ENCODE results near the gene HIRA.

The HIRA gene

DNA sequence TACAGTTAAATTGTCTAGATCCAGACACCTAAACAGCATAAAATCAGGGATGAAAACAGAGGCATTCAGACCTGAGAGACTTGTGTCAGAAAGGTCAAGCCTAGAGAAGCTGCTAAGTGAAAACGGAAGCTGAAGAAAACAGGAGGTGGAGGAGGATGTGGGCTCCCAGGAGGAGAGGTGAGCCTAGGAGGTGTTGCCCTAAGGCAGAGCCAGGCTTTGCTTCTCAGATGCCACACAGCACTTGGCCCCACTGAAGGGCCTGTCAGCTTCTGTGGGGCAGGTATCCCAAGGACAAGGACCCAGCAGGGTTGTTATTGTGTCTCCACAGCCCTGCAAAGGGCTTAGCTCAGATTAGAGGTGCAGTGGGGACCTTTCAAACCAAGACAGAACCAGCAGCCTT, 33.0 kb upstream of the HIRA start:
- TF ChIP-seq, protein P1, sequence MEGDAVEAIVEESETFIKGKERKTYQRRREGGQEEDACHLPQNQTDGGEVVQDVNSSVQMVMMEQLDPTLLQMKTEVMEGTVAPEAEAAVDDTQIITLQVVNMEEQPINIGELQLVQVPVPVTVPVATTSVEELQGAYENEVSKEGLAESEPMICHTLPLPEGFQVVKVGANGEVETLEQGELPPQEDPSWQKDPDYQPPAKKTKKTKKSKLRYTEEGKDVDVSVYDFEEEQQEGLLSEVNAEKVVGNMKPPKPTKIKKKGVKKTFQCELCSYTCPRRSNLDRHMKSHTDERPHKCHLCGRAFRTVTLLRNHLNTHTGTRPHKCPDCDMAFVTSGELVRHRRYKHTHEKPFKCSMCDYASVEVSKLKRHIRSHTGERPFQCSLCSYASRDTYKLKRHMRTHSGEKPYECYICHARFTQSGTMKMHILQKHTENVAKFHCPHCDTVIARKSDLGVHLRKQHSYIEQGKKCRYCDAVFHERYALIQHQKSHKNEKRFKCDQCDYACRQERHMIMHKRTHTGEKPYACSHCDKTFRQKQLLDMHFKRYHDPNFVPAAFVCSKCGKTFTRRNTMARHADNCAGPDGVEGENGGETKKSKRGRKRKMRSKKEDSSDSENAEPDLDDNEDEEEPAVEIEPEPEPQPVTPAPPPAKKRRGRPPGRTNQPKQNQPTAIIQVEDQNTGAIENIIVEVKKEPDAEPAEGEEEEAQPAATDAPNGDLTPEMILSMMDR (IDR thresholded peaks at IDR 0.05; ENCODE audit: extremely low read depth, insufficient read depth, missing control alignments), result no peak
- in situ Hi-C loops (cut with MboI; ENCODE audit: low pct_unique_long_range_greater_than_20kb, low sequenced_read_pairs, unreplicated experiment), result no loop called here
- no peak for DNase-seq (ENCODE audit: low spot score)

DNA sequence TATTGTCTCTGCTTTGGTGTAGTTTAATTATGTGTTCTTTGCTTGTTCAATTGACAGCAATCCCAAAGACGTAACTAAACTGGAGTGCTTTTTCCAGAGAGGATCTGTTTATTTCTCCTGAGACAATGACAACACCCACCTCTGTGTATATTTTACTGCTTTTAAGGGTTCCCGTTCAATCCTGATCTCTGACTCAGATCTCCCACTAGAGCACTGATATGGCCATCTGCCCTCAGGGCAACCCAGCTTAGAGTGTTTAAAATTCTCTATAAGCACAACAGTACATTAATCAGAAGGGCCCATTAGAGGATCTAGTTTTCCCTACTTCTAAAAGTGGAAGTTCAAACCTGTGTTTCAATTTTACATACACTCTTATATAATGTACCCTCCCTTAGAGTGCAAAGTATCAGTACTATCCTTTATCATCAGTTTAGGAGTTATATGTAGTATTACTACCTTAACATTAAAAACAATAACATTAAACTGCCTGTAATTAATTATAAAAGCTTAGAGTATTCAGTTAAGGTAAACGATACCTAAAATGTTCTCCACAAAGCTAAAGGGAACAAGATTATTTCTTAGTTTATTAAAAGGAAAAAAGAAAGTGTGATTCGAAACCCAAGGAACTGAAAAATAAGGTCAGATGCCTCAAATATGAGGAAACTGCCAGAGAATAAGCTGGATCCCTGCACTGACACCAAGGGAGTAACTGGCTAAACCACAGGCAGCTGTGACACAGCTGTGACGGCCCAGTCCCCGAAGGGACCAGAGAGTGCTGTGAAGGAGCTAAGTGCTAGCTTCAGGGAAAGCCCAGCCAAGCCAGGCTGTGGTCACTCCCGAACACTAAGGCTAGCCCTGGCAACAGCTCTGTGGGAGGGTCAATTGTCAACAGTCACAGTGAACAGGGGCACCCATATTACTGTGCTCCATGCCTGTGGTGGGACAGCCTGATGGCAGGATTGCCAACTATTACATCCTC, 32.2 kb upstream of the HIRA start:
- TF ChIP-seq, protein P1 (IDR thresholded peaks at IDR 0.05; ENCODE audit: extremely low read depth, insufficient read depth, missing control alignments), result no peak
- in situ Hi-C loops (cut with MboI; ENCODE audit: low pct_unique_long_range_greater_than_20kb, low sequenced_read_pairs, unreplicated experiment), result no loop called here
- DNase-seq (ENCODE audit: low spot score), result no peak

DNA sequence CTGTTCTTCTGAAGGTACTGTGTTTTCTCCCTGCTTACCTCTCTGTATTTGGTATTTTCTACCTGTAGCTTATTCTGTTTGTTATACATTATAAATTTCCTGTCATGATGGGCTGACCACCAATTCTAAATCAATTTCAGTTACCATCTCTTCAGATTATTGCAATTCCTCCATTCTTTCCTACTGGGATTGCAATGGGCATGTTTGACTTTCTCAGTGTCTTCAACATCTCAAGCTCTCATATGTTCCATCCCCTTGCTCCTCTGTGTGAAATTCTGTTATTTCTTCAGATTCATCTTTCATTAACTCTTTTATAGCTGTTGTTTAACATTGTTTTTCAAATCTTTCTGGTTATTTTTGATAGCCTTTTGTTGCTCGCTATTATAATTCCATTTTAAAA, 31.5 kb upstream of the HIRA start:
- in situ Hi-C loops (cut with MboI; ENCODE audit: low pct_unique_long_range_greater_than_20kb, low sequenced_read_pairs, unreplicated experiment), result no loop called here
- DNase-seq (ENCODE audit: low spot score), result no peak
- TF ChIP-seq, protein P1 (IDR thresholded peaks at IDR 0.05; ENCODE audit: extremely low read depth, insufficient read depth, missing control alignments), result no peak

DNA sequence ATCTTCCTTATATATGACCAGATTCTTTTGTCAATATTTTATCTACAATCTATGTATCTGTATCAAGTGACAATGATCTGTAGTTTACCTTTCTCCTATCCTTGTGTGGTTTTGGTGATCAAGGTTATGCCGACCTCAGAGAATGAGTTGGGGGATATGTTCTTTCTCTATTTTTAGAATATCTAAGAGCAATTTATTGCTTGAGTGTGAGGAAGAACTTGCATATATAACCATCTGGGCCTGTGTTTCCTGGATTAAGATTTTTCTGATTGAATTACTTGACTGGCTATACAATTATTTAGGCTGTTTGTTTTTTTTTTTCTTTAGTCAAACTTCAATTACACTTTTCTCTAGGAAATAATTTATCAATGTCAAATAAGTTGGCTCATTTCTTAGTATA, 30.0 kb upstream of the HIRA start:
- TF ChIP-seq, protein P1 (IDR thresholded peaks at IDR 0.05; ENCODE audit: extremely low read depth, insufficient read depth, missing control alignments), result no peak
- DNase-seq (ENCODE audit: low spot score), result no peak

DNA sequence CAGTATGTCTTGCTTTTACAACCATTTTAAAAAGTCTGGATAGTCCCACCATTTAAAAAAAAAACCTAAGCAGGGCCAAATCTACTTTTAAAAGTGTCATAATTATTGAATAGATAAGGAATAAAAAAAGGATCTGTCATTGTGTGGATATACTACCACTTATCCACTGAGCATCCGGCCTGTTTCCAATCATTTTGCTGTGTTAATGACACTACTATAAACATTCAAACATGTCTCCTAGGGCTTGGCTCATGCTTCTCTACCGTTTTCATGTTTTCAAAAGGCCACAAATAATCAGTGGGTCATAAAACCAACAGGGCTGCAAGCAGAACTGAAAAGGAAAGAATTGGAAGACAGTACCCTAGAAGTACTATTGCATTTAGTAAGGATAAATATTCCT, 28.5 kb upstream of the HIRA start:
- in situ Hi-C loops (cut with MboI; ENCODE audit: low pct_unique_long_range_greater_than_20kb, low sequenced_read_pairs, unreplicated experiment), result no loop called here
- TF ChIP-seq, protein P1 (IDR thresholded peaks at IDR 0.05; ENCODE audit: extremely low read depth, insufficient read depth, missing control alignments), result no peak
- DNase-seq (ENCODE audit: low spot score), result no peak

More for the DNA sequence above, 30.0 kb upstream of the HIRA start:
- in situ Hi-C loops (cut with MboI; ENCODE audit: low pct_unique_long_range_greater_than_20kb, low sequenced_read_pairs, unreplicated experiment), result no loop called here

DNA sequence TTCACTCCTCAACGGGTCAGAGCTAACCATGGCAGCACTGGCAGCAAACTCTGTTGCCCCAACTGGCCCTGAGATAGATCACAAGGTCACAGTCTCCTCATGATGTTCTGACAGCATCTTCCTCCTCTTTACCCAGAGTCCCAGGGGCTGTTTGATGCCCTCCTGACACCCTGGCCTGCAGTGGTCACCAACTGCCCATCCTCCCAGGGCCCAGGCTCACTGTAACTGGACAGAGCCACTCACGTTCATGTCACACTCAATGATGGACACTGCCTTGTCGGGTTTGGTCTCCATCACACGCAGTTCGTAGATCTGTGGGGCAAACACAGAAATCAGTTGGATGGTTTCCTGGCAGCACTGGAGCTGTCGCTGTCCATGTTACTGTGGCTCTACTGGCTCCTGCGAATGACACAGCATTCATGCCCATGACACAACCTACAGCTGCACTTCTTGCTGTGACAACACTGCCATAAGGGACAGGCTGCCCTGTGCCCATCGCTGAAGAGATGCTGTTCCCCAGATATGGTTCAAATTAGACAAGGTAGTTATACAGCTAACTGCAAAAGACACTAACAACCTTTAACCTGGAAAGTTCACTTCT, 26.4 kb upstream of the HIRA start:
- DNase-seq (ENCODE audit: low spot score), result no peak
- in situ Hi-C loops (cut with MboI; ENCODE audit: low pct_unique_long_range_greater_than_20kb, low sequenced_read_pairs, unreplicated experiment), result no loop called here

More for the DNA sequence above, 26.4 kb upstream of the HIRA start:
- TF ChIP-seq, protein P1 (IDR thresholded peaks at IDR 0.05; ENCODE audit: extremely low read depth, insufficient read depth, missing control alignments), result no peak

Measured in GM13977 (cell line).